Pons (tissue), 1 donor: ENCODE results near the gene TNK2.
"Not testable (repeated sequence)": the region's sequence is repeated elsewhere in the genome, so short reads cannot be mapped to it uniquely, and the experiment has no call there.

Source experiments
- DNase-seq: peaks from one replicate; pipeline ENCODE4 v3.0.0-alpha.2; 2016; ENCODE audit warnings: low spot score

Gene TNK2

DNA sequence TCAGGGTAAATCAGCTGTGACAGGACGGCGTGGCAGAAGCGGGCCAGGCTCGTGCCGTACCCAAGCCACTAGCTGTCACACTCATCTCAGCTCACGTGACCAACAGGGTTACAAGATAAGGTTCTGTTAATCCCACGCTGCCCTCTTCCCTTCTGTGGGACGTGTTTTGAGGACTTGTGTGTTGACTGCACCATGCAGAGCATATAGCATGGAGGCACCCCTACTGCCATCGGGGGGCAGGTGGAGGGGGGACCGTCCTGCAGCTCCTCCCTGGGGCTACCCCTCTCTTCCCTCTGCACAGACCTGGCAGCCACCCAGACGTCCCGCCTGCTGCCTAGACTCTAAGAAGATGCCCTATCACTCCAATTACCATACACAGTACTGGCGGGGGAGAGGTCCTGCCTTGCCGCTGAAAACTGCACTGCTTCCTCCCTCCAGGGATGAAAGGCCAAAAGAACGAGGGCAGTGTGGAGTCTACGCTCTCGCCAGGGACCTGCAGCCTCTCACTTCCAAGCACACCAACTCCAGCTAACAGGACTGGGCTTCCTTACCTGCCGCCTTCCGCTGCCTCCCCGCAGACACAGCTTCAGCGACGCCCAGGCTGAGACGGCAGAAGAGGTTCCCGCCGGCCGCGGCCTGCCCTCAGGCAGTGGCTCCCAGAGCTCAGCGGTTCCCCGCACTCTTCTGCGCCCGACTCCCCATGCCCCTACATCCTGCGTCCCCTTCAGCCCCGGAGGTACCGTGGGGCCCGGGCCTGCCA, at the start of gene TNK2:
Gene TNK2 (minus strand): TSS at position 618 of the 760 bp plus-strand sequence. CDS start 19,963 bp downstream, outside the sequence.
- peak; percentile 66 for DNase-seq

DNA sequence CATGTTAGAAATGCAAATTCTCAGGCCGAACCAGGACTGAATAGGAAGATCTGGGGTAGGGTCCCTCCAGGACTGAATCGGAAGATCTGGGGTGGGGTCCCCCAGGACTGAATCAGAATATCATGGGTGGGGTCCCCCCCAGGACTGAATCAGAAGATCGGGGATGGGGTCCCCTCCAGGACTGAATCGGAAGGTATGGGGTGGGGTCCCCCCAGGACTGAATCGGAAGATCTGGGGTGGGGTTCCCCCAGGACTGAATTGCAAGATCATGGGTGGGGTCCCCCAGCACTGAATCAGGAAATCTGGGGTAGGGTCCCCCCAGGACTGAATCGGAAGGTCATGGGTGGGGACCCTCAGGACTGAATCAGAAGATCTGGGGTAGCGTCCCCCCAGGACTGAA, 48.2 kb upstream of the TNK2 start:
- no peak for DNase-seq

DNA sequence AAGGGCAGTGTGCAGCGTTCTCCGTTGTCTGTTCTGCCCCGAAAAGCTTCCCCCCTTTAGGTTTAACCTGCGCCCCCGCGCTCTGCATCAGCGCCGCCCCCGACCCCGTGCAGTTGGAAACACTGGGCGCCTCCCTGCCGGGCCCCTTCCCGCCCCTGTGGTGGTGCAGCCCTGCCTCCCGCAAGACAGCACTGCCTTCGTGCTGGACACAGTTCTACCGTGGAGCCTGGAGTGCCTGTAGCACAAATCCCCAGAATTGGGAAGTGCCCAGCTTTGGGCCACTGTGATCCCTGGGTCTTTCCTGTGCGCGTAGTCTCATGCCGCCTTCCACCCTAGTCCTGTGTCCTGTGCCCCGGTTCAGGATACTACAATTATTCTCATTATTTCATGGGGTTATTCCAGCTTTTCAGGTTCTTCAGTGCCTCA, 47.1 kb upstream of the TNK2 start:
- not testable (repeated sequence) for DNase-seq

DNA sequence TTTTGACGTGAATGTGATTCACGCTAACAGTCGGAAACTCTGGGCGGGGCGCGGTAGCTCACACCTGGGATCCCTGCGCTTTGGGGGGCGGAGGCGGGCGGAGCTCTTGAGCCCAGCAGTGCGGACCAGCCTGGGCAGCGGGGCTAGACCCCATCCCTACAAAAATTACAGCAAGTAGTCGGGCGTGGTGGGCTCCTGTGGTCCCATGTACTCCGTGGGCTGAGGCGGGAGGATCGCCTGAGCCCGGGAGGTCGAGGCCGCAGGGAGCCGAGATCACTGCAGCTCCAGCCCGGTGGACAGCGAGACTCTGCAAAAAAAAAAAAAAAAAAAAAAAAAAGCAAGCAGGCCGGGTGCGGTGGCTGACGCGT, 46.4 kb upstream of the TNK2 start:
- not testable (repeated sequence) for DNase-seq

DNA sequence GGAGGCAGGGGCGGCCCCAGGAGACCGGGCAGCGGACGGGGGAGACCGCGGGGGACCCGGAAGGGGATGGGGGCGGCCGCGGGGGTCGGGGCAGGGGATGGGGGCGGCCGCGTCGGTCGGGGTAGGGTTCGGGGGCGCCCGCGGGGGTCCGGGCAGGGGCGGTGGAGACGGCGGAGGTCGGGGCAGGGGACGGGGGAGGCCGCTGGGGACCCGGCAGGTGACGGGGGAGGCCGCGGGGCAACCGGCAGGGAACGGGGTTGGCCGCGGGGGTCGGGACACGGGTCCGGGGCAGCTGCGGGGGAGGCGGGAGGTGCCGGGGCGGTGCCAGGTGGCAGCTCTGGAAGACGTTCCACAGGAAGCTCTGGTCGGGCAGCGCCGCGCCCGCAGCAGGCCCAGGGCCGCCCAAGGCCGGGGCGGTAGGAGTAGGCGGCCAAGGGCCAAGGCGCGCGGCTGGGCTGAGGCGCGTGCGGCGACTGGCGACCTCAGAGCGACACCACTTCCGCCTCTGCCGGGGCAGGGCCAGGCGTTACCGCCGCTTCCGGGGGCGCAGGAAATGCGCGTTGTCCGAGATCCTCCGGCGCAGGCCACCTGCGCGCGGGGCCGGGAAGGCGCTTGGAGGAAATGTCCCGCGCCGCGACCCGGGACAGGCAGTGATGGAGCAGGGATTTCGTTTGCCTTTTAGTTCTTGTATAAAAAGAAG, 45.9 kb upstream of the TNK2 start:
- DNase-seq: peak; percentile 61

DNA sequence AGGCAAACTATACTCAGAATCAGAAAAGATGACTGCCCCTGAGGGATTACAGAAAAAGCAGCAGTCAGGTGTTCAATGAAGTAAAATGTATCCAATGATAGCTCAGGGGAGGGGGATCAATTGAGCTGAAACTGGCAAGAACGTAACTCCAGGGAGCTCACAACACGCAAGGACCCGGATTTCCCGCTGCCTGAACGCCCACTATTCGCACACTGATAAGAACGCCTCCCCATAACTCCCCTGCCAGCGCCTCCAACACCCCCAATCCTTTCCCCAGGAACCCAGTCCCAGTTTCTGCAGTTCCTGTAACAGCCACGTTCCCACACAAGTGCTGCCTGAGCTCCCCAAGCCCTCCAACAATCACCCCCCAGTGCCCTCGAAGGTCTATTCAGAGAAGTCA, 44.2 kb upstream of the TNK2 start:
- DNase-seq: not testable (repeated sequence)

DNA sequence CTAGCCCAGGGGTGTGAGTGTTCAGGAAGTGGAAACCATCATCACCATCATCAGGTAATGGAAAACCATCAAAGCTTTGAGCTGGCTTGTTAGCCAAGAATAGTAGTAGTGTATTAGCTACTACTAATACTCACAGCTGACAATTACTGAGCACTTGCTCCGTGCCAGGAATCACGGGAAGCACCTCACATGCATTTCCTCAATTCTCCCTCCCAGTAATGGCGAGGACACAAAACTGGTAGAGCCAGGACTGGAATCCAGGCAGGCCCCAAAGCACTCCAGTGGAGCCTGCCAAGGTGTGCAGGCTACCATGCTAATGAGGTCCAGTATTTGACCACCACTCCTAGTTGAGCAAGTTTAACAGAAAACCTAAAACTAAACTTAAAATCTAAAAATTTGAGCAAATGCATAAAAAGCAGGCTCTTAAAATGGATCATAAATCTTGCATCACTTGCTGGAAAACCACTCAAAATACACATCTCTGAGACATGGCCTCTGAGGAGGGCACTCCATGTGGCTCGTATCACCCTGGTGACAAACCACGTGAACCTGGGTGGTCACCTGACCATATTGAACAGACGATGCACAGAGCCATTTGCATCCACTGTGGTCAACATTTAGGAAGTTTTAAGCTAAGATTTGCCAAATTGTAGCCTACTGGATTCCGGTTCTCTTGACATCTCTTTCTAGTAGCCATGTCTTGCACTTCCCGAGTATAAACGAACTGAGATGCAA, 43.3 kb upstream of the TNK2 start:
- not testable (repeated sequence) for DNase-seq

DNA sequence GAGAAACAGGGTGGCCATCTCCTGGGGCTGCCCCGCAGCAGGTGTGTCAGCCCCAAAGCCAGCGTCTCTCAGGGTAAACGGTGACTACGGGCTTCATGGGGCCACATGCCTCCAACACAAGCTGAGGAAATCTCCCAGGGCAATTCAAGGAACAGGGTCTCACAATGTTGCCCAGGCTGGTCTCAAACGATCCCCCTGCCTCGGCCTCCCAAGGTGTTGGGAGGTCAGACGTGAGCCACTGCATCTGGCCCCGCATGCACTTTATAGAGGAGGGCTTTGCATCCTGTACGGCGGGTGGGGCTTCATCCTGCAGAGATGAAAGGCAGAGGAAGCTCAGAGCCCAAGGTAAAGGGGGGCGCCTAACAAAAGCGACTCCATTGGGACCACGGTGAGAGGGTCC, 42.4 kb upstream of the TNK2 start:
- DNase-seq: not testable (repeated sequence)

DNA sequence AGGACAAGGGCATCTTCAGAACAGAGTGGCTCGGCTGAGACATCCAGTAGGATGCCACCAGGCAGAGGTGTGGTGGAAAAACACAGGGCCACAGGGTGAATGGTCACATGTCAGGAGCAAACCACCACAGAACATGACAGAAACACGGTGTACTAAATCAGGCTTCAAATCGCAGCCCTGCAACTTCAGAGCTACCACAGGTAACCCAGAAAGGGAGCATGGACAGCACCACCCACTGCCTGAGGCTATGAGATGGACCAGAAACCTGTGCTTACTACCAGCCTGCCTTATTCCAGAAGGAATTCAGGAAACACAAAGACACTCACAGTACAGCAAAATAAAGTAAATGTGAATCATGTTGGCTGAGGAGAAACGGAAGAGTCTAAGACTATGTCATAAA, 41.8 kb upstream of the TNK2 start:
- DNase-seq: not testable (repeated sequence)

DNA sequence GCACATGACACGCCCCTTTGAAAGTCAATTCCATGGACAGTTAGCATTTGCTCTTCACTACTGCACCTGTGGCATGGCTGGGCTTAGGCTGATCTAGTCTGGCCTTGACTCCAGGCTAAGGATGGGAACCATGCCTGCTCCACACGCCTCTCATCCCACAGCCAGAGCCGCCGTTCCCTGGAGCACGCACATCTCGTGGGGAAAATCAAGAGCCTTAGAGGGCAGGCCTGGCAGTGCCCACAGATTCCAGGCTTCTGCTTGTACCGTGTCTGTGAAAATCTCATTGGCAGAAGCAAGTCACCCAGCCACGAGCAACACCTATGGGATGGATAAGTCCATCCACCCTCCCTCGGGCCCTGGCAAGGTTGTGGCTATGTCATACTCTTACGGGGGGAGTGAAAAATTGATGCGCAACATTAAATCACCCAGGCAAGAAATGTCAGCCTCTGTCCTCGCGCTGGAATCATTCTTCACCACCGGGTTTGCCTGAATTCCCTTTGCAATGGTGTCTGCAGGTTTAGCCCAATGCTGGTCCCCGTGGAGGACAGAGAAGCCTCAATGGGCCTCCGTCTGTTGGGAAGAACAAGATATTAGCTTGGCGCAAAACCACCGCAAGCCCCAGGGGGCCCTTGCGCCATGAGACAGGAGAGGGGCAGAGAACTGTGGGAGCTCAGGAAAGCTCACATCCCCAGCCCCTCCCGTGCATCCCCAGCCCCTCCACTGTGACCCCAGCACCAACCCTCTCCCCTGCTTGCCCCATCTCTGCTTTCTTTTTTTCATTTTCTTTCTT, 38.8 kb upstream of the TNK2 start:
- not testable (repeated sequence) for DNase-seq

DNA sequence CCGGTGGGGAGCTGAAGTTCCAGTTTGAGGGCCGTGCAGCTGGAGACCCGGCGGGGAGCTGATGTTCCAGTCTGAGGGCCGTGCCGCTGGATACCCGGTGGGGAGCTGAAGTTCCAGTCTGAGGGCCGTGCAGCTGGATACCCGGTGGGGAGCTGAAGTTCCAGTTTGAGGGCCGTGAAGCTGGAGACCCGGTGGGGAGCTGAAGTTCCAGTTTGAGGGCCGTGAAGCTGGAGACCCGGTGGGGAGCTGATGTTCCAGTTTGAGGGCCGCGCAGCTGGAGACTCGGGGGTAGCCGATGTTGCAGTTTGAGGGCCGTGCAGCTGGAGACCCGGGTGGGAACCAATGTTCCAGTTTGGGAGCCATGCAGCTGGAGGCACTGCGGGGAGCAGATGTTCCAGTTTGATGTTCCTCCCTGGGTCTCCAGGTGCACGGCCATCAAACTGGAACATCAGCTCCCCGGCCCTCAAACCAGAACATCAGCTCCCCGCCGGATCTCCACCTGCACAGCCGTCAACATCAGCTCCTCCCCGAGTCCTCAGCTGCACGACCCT, 33.0 kb upstream of the TNK2 start:
- not testable (repeated sequence) for DNase-seq

DNA sequence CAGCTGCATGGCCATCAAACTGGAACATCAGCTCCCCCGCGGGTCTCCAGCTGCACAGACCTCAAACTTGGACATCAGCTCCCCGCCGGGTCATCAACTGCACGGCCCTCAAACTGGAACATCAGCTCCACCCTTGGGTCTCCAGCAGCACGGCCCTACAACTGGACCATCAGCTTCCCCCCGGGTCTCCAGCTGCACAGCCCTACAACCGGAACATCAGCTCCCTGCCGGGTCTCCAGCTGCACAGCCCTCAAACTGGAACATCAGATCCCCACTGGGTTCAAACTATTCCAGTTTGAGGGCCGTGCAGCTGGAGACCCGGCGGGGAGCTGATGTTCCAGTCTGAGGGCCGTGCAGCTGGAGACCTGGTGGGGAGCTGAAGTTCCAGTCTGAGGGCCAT, 32.5 kb upstream of the TNK2 start:
- DNase-seq: not testable (repeated sequence)

DNA sequence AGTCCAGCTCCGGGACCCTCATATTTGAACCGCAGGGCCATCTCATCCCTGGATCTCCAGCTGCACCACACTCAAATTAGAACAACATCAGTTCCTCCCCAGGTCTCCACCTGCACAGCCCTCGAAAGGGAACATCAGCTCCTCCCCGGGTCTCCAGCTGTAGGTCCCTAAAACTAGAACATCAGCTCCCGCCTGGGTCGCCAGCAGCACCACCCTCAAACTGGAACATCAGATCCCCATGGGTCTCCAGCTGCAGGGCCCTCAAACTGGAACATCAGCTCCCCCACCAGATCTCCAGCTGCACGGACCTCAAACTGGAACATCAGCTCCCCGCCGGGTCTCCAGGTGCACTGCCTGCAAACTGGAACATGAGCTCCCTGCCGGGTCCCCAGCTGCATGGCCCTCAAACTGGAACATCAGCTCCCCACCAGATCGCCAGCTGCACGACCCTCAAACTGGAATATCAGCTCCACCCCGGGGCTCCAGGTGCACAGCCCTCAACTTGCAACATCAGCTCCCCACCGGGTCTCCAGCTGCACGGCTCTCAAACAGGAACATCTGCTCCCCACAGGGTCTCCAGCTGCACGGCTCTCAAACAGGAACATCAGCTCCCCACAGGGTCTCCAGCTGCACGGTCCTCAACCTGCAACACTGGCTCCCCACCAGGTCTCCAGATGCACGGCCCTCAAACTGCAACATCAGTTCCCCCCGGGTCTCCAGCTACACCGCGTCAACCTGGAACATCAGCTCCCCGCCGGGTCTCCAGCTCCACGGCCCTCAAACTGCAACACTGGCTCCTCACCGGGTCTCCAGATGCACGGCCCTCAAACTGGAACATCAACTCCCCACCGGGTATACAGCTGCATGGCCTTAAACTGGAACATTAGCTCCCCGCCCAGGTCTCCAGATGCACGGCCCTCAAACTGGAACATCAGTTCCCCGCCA, 31.4 kb upstream of the TNK2 start:
- not testable (repeated sequence) for DNase-seq

DNA sequence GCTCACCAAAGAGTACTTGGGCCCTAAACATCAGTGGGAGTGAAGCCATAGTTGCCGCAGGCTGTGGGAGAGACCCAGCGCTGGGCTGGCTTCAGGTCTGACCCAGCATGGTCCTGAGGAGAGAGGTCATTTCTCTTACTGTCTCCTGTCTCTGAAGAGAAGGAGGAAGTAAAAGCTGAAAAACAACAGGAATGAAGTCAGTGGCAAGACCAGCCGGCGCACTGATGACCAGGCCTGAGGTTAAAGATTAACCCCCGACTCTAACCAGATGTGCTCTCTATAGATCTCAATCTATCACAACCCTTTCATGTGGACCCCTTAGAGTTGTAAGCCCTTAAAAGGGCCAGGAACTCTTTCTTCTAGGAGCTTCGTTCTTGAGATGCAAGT, 24.7 kb upstream of the TNK2 start:
- not testable (repeated sequence) for DNase-seq

DNA sequence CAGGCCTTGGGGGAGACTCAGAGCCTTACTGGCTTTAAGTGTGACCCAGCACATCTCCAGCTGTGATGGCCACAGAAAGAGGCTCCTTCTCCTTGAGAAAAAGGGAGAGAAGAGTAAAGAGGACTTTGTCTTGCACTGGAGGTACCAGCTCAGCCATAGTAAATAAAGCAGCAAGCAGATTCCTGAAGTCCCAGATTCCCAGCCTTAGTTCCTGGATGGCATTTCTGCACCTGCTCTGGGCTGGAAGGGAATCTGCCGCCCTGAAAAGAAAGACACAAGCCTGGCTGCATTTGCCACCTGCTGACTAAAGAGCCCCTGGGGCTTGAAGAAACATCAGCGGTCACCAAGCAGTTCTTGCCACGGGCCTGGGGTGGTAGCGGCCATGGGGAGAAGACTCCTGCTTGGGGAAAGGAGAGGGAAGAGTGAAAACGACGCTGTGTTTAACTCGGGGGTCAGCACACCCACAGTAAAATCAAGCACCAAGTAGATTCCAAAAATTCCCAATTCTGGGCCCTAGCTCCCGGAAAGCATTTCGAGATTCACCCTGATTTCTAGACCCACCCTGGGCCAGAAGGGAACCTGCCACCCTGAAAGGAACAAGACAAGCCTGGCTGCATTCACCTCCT, 24.2 kb upstream of the TNK2 start:
- DNase-seq: no peak

DNA sequence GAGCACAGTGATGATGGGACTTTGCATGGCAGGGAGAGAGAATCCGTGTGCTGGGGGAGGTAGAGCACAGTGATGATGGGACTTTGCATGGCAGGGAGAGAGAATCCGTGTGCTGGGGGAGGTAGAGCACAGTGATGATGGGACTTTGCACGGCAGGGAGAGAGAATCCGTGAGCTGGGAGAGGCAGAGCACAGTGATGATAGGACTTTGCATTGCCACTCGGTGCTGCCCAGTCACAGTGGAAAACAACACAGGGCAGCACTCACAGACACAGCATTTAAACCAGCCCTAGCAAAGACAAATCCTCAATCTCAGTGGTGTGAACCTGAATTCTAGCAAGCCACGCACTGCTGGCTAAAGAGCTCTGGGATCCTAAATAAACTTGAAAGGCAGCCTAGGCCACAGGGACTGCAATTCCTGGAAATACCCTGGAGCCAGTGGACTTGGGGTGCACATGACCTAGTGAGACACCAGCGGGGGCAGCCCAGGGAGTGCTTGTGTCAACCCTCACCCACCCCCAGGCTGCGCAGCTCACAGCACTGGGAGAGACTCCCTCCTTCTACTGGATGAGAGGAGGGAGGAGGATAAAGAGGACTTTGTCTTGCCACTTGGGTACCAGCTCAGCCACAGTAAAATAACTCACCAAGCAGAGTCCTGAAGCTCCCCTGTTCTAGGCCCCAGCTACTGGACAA, 23.4 kb upstream of the TNK2 start:
- peak; percentile 87 for DNase-seq

DNA sequence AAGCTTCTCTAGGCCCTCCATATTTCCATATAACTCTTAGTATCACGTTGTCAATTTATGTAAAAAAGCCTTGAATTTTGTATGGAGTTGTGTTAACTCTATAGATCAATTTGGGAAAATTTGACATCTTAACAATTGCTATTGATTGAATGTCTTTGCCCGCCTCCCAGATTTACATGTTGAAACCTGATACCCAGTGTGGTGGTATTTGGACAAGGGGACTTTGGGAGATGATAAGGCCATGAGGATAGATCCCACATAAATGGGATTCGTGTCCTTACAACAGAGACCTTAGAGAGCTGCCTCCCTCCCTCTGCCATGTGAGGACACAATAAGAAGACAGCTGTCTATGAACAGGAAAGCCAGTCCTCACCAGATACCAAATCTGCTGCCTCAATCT, 21.1 kb upstream of the TNK2 start:
- DNase-seq: no peak

DNA sequence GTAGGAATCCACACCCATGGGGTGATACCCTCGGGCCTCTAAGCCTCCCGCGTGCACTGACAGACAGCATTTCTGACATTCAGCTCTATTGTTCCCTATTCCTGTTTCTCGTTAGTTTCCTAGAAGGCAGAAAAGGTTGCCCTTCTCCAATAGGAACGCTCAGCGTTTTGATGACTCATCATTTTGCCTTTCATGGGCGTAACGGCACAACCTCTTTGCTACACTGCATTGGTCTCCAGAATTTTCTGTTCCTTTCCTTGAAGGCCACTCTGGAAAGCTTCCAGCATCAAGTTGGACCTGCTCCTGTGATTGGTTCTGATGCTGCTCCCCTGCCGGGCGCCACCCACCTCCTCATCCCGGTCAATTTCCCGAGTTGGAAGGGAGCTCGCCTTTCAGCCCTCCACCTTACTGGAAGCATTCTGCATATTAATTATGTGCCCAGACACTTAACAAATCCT, 13.0 kb upstream of the TNK2 start:
- DNase-seq: no peak

DNA sequence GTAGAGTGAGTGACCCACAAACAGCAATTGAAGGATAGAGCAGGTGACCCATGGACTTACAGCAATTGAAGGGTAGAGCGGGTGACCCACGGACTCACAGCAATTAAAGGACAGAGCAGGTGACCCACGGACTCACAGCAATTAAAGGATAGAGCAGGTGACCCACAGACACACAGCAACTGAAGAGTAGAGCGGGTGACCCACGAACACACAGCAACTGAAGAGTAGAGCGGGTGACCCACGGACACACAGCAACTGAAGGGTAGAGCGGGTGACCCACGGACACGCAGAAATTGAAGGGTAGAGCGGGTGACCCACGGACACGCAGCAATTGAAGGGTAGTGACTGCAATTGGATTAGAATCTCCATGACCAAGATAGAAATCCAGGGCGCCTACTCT, 9.8 kb upstream of the TNK2 start:
- no peak for DNase-seq
